Gastrocnemius medialis (tissue), 4 donors: ENCODE measurements around the gene COL9A3. TPM values are rescaled to one million over a fixed set of nuclear protein-coding genes. Genes with fewer than 3 reads are reported as not detected.
"Not testable (repeated sequence)": the region's sequence is repeated elsewhere in the genome, so short reads cannot be mapped to it uniquely, and the experiment has no call there.

ENCODE experiments used
- ATAC-seq, 2 donors: fragments of 150-250 bp; one replicate each; pipeline ENCODE4 v1.9.1; 2016
- DNase-seq, 2 donors: peaks; one replicate each; pipeline ENCODE4 v3.0.0-alpha.2; 2019
- H3K27ac ChIP-seq, 4 donors: fragments of 200-600 bp; sonication (generic); 1 replicate in 1 of 4; 2 replicates in 3 of 4; pipeline ENCODE4 v1.5.1; 2016 to 2018; ENCODE audit warnings: mild to moderate bottlenecking in 2 of 4, moderate library complexity in 1 of 4
- H3K27me3 ChIP-seq, 3 donors: fragments of 200-600 bp; sonication (generic) in 2 of 3; 1 replicate in 1 of 3; 2 replicates in 2 of 3; pipeline versions ENCODE4 v1.5.1 to v1.6.0; 2016 to 2019; ENCODE audit warnings: mild to moderate bottlenecking in 1 of 3, moderate library complexity in 1 of 3
- H3K36me3 ChIP-seq, 2 donors: fragments of 200-600 bp; sonication (generic) in 1 of 2; one replicate each; pipeline ENCODE4 v1.5.1; 2017 to 2018
- H3K4me1 ChIP-seq, 2 donors: fragments of 200-600 bp; sonication (generic) in 1 of 2; one replicate each; pipeline ENCODE4 v1.5.1; 2016 to 2017; ENCODE audit warnings: mild to moderate bottlenecking in 2 of 2
- H3K4me3 ChIP-seq, 4 donors: fragments of 200-600 bp; sonication (generic) in 3 of 4; 1 replicate in 1 of 4; 2 replicates in 3 of 4; pipeline ENCODE4 v1.5.1; 2016 to 2019; ENCODE audit warnings: mild to moderate bottlenecking in 2 of 4
- H3K9me3 ChIP-seq, 3 donors: fragments of 200-600 bp; sonication (generic) in 2 of 3; 1 replicate in 1 of 3; 2 replicates in 2 of 3; pipeline ENCODE4 v1.5.1; 2016 to 2019
- CTCF ChIP-seq, 5 experiments: fragments of 450-650 bp in 3 of 5; fragments of 200-600 bp in 2 of 5; sonication (generic) in 2 of 5; IDR thresholded peaks in 4 of 5; conservative IDR thresholded peaks in 1 of 5; 1 replicate in 4 of 5; 2 replicates in 1 of 5; pipeline ENCODE4 v1.5.1; 2016 to 2019; ENCODE audit warnings: antibody characterized with exemption in 5 of 5, mild to moderate bottlenecking in 3 of 5, moderate library complexity in 3 of 5
- POLR2A ChIP-seq, 2 donors: fragments of 450-650 bp; IDR thresholded peaks; one replicate each; pipeline ENCODE4 v1.6.1; 2017; ENCODE audit warnings: antibody characterized with exemption in 2 of 2, mild to moderate bottlenecking in 2 of 2, moderate library complexity in 2 of 2
- in situ Hi-C, 4 donors: fragments of 200-750 bp; cut with MboI; loops; one replicate each; pipeline versions ENCODE4 v1.15.0 to v1.8.0; 2017; ENCODE audit warnings: low sequenced_read_pairs in 4 of 4
- intact Hi-C: fragments of 100-400 bp; cut with DNase I; formaldehyde crosslinking; loops from one replicate; pipeline ENCODE4 v1.15.1; 2023; ENCODE audit warnings: low total_unique reads
- total RNA-seq, 4 donors: library from RNA; depleted of rRNA; stranded (reverse); fragments of >200 nt; gene quantifications; one replicate each; pipeline versions ENCODE4 v1.1.0 to v1.2.3, GENCODE V29; 2016

Gene COL9A3
- total RNA-seq, 4 donors from 2014 or later = 0.41 to 4.1 (median 1.6) TPM

- no peaks in the 10 kb centered on the region for H3K36me3 ChIP-seq
- in situ Hi-C loops (no loop called here), intact Hi-C loops (no loop called here)
- H3K27ac ChIP-seq = no peak overlapping the region
- H3K27me3 ChIP-seq = no peaks in the 10 kb centered on the region
- H3K4me1 ChIP-seq = no peaks in the 10 kb centered on the region
- no peak for TF ChIP-seq POLR2A (IDR thresholded peaks at IDR 0.05)
- TF ChIP-seq CTCF (IDR thresholded peaks at IDR 0.05 in 4 of 5, conservative IDR thresholded peaks at IDR 0.05 in 1 of 5) = no peak
- no peak for DNase-seq
- ATAC-seq = no peak
- no peaks in the 10 kb centered on the region for H3K9me3 ChIP-seq
- H3K4me3 ChIP-seq = no peak overlapping the region
These were observed 28.7 kb downstream of the COL9A3 start for GRCh38 chr20:62845416-62846160.

GRCh38 chr20:62846166-62846890, 29.5 kb downstream of the COL9A3 start:
- H3K36me3 ChIP-seq = no peaks in the 10 kb centered on the region
- no peaks in the 10 kb centered on the region for H3K27me3 ChIP-seq
- intact Hi-C loops = no loop called here
- no peaks in the 10 kb centered on the region for H3K9me3 ChIP-seq
- no peaks in the 10 kb centered on the region for H3K4me1 ChIP-seq
- no peak overlapping the region for H3K27ac ChIP-seq
- DNase-seq (no peak), ATAC-seq (no peak)
- in situ Hi-C loops = no loop called here
- TF ChIP-seq POLR2A (IDR thresholded peaks at IDR 0.05) = no peak
- TF ChIP-seq CTCF (IDR thresholded peaks at IDR 0.05 in 4 of 5, conservative IDR thresholded peaks at IDR 0.05 in 1 of 5) = no peak
- no peak overlapping the region for H3K4me3 ChIP-seq

- intact Hi-C loops, H3K27me3 ChIP-seq, H3K4me1 ChIP-seq, in situ Hi-C loops, H3K27ac ChIP-seq, DNase-seq, H3K36me3 ChIP-seq, ATAC-seq, H3K4me3 ChIP-seq, H3K9me3 ChIP-seq: not testable (repeated sequence)
These were observed 32.1 kb downstream of the COL9A3 start for GRCh38 chr20:62848917-62849316.

GRCh38 chr20:62849431-62849830, 32.6 kb downstream of the COL9A3 start:
- ATAC-seq (no peak), DNase-seq (no peak)
- no peaks in the 10 kb centered on the region for H3K4me1 ChIP-seq
- H3K36me3 ChIP-seq = peaks cover 0 to 5% of the 10 kb centered on the region in 2 donors
- intact Hi-C loops (no loop called here), in situ Hi-C loops (no loop called here)
- H3K27me3 ChIP-seq = no peaks in the 10 kb centered on the region
- no peak overlapping the region for H3K27ac ChIP-seq
- no peak overlapping the region for H3K4me3 ChIP-seq
- no peak for TF ChIP-seq POLR2A (IDR thresholded peaks at IDR 0.05)
- no peak for TF ChIP-seq CTCF (IDR thresholded peaks at IDR 0.05 in 4 of 5, conservative IDR thresholded peaks at IDR 0.05 in 1 of 5)
- no peaks in the 10 kb centered on the region for H3K9me3 ChIP-seq

GRCh38 chr20:62850333-62850974, 33.6 kb downstream of the COL9A3 start:
- in situ Hi-C loops = no loop called here
- H3K4me3 ChIP-seq = no peak overlapping the region

More at GRCh38 chr20:62850333-62850974, 33.6 kb downstream of the COL9A3 start:
- TF ChIP-seq POLR2A (IDR thresholded peaks at IDR 0.05) = no peak
- no peak for TF ChIP-seq CTCF (IDR thresholded peaks at IDR 0.05 in 4 of 5, conservative IDR thresholded peaks at IDR 0.05 in 1 of 5)
- no peaks in the 10 kb centered on the region for H3K4me1 ChIP-seq
- H3K27me3 ChIP-seq = no peaks in the 10 kb centered on the region
- H3K27ac ChIP-seq = no peak overlapping the region
- no peak for DNase-seq
- H3K36me3 ChIP-seq = peaks cover 0 to 5% of the 10 kb centered on the region in 2 donors
- intact Hi-C loops = no loop called here
- ATAC-seq = no peak
- no peaks in the 10 kb centered on the region for H3K9me3 ChIP-seq
